Measurements from ENCODE around the gene TARBP2.
"Not testable (repeated sequence)": the region's sequence is repeated elsewhere in the genome, so short reads cannot be mapped to it uniquely, and the experiment has no call there.

The TARBP2 gene

DNA sequence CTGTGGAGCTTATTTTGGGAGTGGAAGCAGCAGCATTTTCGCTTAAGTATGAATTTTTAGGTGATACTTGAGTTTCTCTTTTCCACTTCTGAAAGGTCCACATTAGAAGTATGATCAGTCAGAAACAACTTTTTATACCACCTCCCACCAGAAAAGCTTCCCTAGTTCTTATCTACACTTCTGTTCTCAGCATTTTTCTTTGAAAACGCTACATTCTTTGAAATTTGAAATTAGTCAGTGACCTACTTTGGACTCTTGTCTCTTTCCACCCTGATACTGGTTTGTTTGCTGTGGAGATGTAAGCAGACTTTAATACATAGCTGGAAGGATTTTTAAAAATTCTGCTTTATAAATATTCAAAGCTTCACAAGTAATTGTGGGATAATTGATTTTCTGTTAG lies 27.0 kb upstream of the TARBP2 start:
- no peak for DNase-seq

- DNase-seq, result peak in 1 of 56 donors; percentile 19
Observed at GRCh38 chr12:53474819-53475218, 26.3 kb upstream of the TARBP2 start.

DNA sequence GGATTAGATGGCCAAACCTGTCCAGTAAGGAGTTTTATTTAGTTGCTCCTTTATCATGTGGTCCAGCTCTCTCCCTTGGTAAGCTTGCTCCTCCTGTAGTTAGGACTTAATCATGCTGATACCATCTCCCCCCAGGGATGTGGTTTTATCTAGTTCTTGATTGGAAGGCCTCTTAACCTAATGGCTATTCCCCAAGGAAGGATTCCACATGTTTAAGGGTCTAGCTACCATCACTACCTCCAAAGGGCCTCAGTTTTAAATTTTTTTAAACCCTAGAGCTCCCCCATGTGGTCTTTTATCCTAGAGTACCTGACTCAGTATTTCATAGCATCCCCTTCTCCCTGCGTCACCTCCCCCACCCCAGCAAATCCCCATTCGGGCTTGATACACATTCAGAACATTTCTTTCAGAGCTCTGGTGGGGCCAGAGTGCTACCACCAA lies 24.3 kb upstream of the TARBP2 start:
- DNase-seq, result no peak

DNA sequence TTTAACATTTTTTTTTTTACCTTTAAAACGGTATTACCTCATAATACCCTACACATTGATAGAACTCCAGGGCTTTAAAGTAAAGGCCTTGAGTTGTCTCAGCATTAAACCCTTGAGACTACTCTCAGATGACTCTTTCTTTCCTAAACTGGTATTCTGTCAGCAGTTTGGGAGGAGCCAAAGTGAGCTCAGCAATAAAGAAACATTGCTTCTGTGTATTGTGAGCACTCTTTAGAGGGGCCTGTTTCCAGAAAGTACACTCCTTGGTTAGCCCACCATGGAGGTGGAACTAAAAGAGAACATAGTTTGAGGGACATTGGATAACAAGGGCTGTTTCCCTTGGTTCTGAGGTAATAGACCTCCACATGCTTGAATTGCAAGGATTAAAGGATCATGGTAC lies 22.2 kb upstream of the TARBP2 start:
- DNase-seq, result no peak

- no peak for DNase-seq
Observed at GRCh38 chr12:53479331-53479730, 21.8 kb upstream of the TARBP2 start.

DNA sequence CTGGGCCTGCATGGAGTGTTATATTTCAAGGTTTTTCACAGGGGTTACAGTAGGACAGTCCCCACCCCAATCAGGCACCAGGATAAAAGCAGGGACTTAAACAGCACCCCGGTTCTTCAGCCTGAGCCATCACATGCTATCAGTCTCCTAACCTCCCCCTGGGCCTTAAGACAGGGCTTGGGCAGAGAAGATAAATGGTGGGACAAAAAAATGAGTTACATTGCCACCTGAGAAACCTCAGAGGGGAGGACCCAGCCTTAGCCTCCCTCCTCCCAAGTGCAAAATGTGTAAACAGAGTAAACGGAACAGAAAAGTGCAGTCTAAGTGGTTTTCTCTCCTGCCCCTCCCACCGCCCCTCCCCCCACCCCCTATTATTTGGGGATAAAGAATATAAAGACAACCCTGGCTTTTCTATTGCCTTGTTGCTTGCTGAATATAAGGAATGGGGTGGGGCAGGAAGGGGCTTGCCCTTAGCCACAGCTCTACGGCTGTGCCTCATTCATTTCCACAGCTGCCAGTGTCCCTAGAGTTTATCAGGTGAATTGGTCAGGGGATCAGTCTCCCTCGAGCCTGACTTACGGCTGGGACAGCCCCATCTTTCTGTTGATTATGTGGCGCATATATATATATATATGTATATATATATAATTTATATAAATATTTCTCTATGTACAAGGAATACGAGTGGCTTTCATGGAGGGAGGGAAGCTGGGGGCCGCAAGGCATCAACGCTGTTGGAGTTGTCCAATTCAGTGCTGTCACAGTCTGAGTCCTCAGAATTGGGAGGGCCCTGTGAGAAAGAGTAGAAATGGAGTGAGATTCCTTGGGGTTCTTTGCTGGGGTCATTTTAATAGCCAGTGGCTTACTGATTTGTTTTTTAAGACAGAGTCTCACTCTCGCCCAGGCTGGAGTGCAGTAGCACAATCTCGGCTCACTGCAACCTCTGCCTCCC lies 20.3 kb upstream of the TARBP2 start:
- DNase-seq, result no peak

GRCh38 chr12:53481458-53481857 lies 19.6 kb upstream of the TARBP2 start:
- not testable (repeated sequence) for DNase-seq

GRCh38 chr12:53481939-53482586 lies 19.0 kb upstream of the TARBP2 start:
- no peak for DNase-seq

- no peak for DNase-seq
Observed at GRCh38 chr12:53482626-53483168, 18.4 kb upstream of the TARBP2 start.

- no peak for DNase-seq
Observed at GRCh38 chr12:53483225-53483978, 17.7 kb upstream of the TARBP2 start.

GRCh38 chr12:53483979-53484377 lies 17.1 kb upstream of the TARBP2 start:
- no peak for DNase-seq

GRCh38 chr12:53484686-53485575 lies 16.2 kb upstream of the TARBP2 start:
- no peak for DNase-seq

DNA sequence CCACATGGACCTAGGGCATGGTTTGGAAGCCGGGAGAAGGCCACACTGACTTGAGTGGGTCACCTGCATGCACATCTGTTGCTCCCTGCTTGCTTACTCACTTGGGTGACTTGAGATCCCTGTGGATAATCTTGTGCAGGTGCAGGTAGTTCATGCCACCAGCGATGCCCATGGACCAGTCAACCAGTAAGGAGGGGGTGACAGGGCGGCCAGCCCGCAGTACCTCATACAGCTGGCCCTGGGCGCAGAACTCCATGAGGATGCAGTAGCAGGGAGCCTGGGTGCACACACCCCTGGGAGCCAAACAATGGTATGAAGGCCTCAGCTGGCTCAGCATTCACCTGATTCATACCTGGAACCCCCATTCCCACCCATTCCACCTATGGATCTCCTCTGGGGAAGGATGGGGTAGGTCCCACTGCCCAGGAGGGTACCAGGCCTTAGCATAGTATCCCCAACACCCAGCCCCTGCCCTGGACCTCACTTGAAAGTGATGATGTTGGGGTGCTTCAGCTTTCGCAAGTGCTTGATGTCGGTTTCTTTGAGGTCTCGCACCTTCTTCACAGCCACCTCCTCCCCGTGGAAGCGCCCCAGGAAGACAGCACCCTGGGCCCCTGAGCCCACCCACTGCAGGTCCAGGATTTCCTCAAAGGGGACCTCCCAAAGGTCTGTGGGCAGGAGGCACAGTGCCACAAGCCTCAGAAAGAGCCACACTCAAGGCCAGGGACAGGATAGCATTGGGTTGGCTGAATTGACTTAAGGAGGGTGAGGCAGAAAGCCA lies 14.9 kb upstream of the TARBP2 start:
- no peak for DNase-seq

DNA sequence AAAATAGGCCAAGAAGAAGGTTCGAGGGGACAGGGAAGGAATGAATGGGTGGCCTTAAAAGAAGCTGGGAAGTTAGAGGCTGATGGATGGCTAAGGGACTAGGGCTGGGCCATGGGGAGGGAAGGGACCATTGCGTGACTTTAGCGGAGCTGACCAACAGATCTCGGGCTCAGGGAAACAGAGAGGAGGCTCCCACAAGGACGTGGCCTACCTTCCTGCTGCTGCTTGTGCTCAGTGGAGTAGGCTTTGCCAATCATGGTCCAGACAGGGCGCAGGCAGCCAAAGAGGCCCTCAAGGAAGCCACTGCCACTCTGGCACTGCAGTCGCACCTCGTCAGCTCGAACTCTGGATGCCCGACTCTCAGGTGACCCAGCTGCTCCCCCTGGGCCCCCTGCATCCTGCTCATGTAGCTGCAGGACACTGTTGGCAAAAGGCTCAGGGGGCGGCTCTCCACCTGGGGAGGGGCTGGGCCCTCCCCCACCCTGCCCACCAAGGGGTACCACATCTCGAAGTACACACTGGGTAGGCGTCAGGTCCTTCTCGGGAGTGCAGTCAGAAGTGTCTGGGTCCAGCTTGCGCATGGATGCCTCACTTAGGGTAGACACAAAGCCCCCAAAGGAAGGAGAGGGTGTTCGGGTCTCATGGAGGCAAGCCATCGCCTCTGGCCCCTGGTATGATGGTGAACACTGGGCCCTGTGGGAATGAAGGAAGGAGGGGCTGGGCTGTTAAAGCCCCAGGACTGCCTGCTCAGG lies 14.2 kb upstream of the TARBP2 start:
- DNase-seq, result no peak

GRCh38 chr12:53489242-53489864 lies 11.7 kb upstream of the TARBP2 start:
- DNase-seq, result no peak

GRCh38 chr12:53492188-53492587 lies 8.9 kb upstream of the TARBP2 start:
- DNase-seq, result no peak

DNA sequence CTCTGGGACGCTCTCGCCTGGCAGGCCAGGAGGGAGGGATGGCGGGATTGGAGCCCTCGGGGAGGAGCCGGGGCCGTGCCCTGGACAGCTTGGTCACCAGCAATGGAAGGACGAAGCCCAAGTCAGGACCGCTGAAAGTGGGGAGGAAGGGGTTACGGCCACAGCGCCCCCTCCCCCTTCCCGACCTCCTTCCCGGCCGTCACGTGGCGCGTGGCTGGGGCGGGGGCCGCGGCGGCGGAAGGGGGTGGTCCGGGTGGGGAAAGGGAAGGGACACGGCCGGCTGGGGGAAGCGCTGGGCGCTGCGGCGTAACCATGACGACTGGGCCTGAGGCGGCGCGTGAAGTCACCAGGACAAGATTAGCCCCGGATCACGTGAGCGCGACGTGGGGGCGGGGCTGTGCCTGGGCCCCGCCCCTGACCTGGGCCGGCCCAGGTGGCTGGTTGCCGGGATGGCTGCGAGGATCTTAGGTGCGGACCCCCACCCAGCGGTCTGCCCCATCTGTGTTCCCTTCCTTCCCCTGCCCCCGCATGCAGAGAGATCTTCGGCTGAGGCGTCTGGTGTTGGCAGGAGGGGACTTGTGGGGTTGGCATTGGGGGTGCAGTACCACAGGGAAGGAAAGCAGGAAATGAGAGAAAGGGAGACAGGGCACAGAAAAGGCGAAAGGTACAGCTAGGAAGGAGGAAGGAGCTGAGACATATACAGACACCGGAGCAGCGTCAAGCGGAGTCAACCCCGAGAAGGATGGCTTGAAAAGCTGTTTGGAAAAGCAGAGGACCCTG lies 8.1 kb upstream of the TARBP2 start:
- peak; percentile 65 to 98 (median 92) for DNase-seq
